HepG2 (cell line): ENCODE results near the gene POLR2H. TPM values are rescaled to one million over a fixed set of nuclear protein-coding genes. Genes with fewer than 3 reads are reported as not detected.
A peak's percentile ranks its signal among the peaks of the same experiment; 100 is the strongest.

ENCODE experiments used
- BCL6 ChIP-seq: IDR thresholded peaks from 2 replicates; pipeline ENCODE4 v1.6.1; 2016; ENCODE audit warnings: missing genetic modification reagents, missing compliant biosample characterization
- KDM6A ChIP-seq: IDR thresholded peaks from 2 replicates; pipeline ENCODE4 v1.6.1; 2016; ENCODE audit warnings: low read depth
- MBNL3 ChIP-seq: fragments of 250-450 bp; sonication (Bioruptor Pico); conservative IDR thresholded peaks from 2 replicates; pipeline ENCODE4 v1.8.0; 2022; ENCODE audit warnings: mild to moderate bottlenecking, inconsistent platforms
- MED1 ChIP-seq: sonication (generic); formaldehyde crosslinking; IDR thresholded peaks from 2 replicates; pipeline ENCODE4 v1.4.0; 2020; ENCODE audit warnings: missing genetic modification reagents
- NR2C2 ChIP-seq: sonication (generic); formaldehyde crosslinking; IDR thresholded peaks from 2 replicates; pipeline ENCODE4 v1.4.0; 2020; ENCODE audit warnings: missing genetic modification reagents, mild to moderate bottlenecking, moderate library complexity, borderline replicate concordance
- RAD51 ChIP-seq: fragments of 450-650 bp; IDR thresholded peaks from 2 replicates; pipeline ENCODE4 v1.6.1; 2016; ENCODE audit warnings: borderline replicate concordance
- SCMH1 ChIP-seq: sonication (generic); formaldehyde crosslinking; IDR thresholded peaks from 2 replicates; pipeline ENCODE4 v1.9.0; 2021; ENCODE audit warnings: missing genetic modification reagents, mild to moderate bottlenecking, borderline replicate concordance
- ZBTB42 ChIP-seq: sonication (generic); formaldehyde crosslinking; IDR thresholded peaks from 2 replicates; pipeline ENCODE4 v1.5.0; 2020; ENCODE audit warnings: mild to moderate bottlenecking, missing genetic modification reagents
- ZC3H13 ChIP-seq: sonication (generic); formaldehyde crosslinking; IDR thresholded peaks from 2 replicates; pipeline ENCODE4 v1.8.1; 2023; ENCODE audit warnings: mild to moderate bottlenecking, missing genetic modification reagents, moderate library complexity
- ZFX ChIP-seq: sonication (generic); formaldehyde crosslinking; IDR thresholded peaks from 2 replicates; pipeline ENCODE4 v1.4.0; 2020; ENCODE audit warnings: mild to moderate bottlenecking, low read depth, missing genetic modification reagents, moderate library complexity
- ZNF235 ChIP-seq: sonication (generic); formaldehyde crosslinking; IDR thresholded peaks from 2 replicates; pipeline ENCODE4 v1.8.1; 2023; ENCODE audit warnings: mild to moderate bottlenecking, missing genetic modification reagents, borderline replicate concordance
- ZNF331 ChIP-seq: sonication (generic); formaldehyde crosslinking; IDR thresholded peaks from 2 replicates; pipeline ENCODE4 v1.4.0; 2020; ENCODE audit warnings: missing genetic modification reagents
- ZNF605 ChIP-seq: sonication (generic); formaldehyde crosslinking; IDR thresholded peaks from 2 replicates; pipeline ENCODE4 v1.8.0; 2022; ENCODE audit warnings: mild to moderate bottlenecking, missing genetic modification reagents
- ZNF761 ChIP-seq: sonication (generic); formaldehyde crosslinking; conservative IDR thresholded peaks from 2 replicates; pipeline ENCODE4 v1.4.0; 2020; ENCODE audit warnings: mild to moderate bottlenecking, missing genetic modification reagents
- ZNF782 ChIP-seq: sonication (generic); formaldehyde crosslinking; IDR thresholded peaks from 2 replicates; pipeline ENCODE4 v1.4.0; 2020; ENCODE audit warnings: missing genetic modification reagents, mild to moderate bottlenecking, borderline replicate concordance
- polyA plus RNA-seq, 8 experiments: library from polyadenylated mRNA; depleted of rRNA in 3 of 8; stranded (reverse) in 7 of 8; unstranded in 1 of 8; fragments of >200 nt; fragmentation: Illumina TruSeq in 4 of 8; extraction: Trizol in 4 of 8; gene quantifications; 2 replicates each; pipeline versions ENCODE4 v1.2.1 to v1.2.3, GENCODE V29; 2011 to 2016; ENCODE audit warnings: low read depth in 4 of 8, missing spikeins in 1 of 8, mixed read lengths in 1 of 8; ENCODE audit not compliant: insufficient read depth in 1 of 8
- total RNA-seq, 5 experiments: library from RNA; depleted of rRNA; stranded (reverse); fragments of >200 nt; fragmentation: Illumina TruSeq; extraction: Trizol; gene quantifications; 2 replicates each; pipeline ENCODE4 v1.2.3, GENCODE V29; 2016; ENCODE audit warnings: low read depth in 1 of 5
- TF ChIP-seq, protein P1 (sequence below): sonication (generic); formaldehyde crosslinking; IDR thresholded peaks from 2 replicates; pipeline ENCODE4 v1.4.0; 2020; ENCODE audit warnings: mild to moderate bottlenecking, missing genetic modification reagents
- TF ChIP-seq, protein P2 (sequence below): sonication (generic); formaldehyde crosslinking; conservative IDR thresholded peaks from 2 replicates; pipeline ENCODE4 v1.4.0; 2020; ENCODE audit warnings: missing genetic modification reagents
- TF ChIP-seq, protein P3 (sequence below): sonication (generic); formaldehyde crosslinking; IDR thresholded peaks from 2 replicates; pipeline ENCODE4 v1.5.1; 2020; ENCODE audit warnings: missing genetic modification reagents, mild to moderate bottlenecking, borderline replicate concordance

Gene POLR2H
- total and polyA plus RNA-seq, 2 of the 13 experiments (the other 11 are each of a cell fraction or from before 2014, with no cell fraction given), result 118 to 194 TPM

DNA sequence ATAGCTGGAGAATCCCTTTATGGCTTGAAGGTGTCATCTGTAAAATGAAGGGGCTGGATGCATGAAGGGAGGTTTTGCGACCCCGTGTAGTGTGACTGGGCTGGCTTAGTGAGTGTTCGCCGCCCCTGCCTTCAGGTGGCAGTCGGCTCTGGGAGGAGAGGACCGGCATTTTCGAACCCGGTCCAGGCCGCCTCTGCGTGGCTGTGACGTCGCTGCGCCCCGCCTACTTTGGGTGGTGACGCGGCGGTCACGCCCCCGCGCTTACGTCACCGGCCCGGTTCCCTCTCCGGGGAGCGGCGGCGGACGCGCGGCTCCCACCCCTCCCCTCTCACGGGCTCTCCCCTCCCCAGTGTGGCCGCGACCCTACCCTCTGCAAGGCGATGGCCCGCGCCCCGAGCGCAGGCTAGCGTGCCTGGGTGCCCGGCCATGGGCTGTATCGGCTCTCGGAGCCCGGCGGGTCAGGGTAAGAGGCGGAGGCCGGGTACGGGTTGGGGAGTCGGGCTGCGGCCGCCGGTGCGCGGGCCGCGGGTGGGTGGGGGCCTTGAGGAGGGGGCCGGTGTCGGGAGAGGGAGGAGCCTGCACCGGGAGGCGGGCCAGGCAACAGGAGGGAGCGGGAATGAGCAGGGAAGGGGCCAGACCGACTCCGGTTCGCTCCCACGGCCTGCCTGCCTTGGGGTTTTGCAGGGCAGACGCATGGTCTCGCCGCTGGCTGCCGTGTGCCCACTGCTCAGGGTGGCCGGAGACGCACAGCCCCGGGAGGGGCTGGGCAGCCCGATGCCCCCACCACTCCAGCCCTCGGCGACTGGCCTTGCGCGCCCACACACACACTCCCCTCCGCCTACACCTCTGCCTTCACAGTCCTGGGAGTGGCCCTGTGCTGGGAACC, 25.6 kb upstream of the POLR2H start (continued):
- TF ChIP-seq, protein P1, sequence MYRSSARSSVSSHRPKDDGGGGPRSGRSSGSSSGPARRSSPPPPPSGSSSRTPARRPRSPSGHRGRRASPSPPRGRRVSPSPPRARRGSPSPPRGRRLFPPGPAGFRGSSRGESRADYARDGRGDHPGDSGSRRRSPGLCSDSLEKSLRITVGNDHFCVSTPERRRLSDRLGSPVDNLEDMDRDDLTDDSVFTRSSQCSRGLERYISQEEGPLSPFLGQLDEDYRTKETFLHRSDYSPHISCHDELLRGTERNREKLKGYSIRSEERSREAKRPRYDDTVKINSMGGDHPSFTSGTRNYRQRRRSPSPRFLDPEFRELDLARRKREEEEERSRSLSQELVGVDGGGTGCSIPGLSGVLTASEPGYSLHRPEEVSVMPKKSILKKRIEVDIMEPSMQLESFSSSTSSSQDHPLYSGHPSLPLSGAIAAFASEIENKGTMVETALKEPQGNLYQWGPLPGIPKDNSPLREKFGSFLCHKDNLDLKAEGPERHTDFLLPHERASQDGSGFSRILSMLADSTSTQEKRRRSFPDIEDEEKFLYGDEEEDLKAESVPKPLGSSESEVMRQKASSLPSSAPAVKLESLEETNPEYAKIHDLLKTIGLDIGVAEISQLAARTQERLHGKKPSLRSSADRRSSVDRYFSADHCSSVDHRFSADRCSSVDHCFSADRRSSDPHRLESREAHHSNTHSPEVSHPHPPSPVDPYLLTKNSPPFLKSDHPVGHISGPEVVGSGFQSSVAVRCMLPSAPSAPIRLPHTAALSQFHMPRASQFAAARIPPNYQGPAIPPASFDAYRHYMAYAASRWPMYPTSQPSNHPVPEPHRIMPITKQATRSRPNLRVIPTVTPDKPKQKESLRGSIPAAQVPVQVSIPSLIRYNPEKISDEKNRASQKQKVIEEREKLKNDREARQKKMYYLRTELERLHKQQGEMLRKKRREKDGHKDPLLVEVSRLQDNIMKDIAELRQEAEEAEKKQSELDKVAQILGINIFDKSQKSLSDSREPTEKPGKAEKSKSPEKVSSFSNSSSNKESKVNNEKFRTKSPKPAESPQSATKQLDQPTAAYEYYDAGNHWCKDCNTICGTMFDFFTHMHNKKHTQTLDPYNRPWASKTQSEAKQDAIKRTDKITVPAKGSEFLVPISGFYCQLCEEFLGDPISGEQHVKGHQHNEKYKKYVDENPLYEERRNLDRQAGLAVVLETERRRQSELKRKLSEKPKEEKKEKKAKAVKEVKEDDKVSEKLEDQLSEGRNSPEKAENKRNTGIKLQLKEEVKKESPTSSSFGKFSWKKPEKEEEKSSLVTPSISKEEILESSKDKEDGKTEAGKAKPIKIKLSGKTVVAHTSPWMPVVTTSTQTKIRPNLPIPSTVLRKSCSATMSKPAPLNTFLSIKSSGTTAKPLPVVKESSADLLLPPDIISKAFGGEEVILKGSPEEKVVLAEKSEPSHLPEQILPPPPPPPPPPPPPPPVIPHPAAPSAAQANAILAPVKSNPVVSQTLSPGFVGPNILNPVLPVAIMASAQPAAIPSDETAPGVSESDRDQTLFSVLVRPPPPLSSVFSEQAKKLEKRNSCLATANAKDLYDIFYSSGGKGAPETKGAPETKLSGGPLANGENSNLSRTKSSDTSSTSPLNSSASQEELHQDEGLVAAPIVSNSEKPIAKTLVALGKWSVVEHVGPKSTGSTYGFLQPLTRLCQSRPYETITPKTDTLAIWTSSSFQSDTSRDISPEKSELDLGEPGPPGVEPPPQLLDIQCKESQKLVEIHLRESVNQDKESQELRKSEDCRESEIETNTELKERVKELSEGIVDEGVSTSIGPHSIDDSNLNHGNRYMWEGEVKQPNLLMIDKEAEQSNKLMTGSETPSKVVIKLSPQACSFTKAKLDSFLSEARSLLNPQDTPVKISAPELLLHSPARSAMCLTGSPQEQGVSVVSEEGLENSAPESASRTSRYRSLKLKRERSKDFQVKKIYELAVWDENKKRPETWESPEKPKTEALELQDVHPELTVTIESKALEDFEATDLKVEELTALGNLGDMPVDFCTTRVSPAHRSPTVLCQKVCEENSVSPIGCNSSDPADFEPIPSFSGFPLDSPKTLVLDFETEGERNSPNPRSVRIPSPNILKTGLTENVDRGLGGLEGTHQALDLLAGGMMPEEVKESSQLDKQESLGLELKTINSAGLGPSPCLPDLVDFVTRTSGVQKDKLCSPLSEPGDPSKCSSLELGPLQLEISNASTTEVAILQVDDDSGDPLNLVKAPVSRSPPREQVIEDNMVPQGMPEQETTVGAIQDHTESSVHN, result peak; percentile 46
- TF ChIP-seq ZC3H13 (CRISPR knock-in tag) (peak; percentile 81), MED1 (CRISPR knock-in tag) (peak; percentile 10; the same call in 1 of the 2 replicates), ZNF605 (no peak), ZNF235 (CRISPR knock-in tag) (peak; percentile 74; the same call in 1 of the 2 replicates), ZNF331 (CRISPR knock-in tag) (0 out of 2 replicates have a peak, but pooled peaks have one; percentile 26), ZFX (CRISPR knock-in tag) (peak; percentile 82), RAD51 (no peak), ZNF761 (CRISPR knock-in tag) (no peak), BCL6 (CRISPR knock-in tag) (peak; percentile 21; the same call in 1 of the 2 replicates), KDM6A (CRISPR knock-in tag) (no peak), ZNF782 (CRISPR knock-in tag) (0 out of 2 replicates have a peak, but pooled peaks have one; percentile 6), MBNL3 (CRISPR knock-in tag) (no peak), SCMH1 (no peak), NR2C2 (peak; percentile 43; the same call in 1 of the 2 replicates), ZBTB42 (CRISPR knock-in tag) (0 out of 2 replicates have a peak, but pooled peaks have one; percentile 68)
- TF ChIP-seq, protein P2, sequence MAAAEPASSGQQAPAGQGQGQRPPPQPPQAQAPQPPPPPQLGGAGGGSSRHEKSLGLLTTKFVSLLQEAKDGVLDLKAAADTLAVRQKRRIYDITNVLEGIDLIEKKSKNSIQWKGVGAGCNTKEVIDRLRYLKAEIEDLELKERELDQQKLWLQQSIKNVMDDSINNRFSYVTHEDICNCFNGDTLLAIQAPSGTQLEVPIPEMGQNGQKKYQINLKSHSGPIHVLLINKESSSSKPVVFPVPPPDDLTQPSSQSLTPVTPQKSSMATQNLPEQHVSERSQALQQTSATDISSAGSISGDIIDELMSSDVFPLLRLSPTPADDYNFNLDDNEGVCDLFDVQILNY (CRISPR knock-in tag), result 0 out of 2 replicates have a peak, but pooled peaks have one; percentile 40
- TF ChIP-seq, protein P3, sequence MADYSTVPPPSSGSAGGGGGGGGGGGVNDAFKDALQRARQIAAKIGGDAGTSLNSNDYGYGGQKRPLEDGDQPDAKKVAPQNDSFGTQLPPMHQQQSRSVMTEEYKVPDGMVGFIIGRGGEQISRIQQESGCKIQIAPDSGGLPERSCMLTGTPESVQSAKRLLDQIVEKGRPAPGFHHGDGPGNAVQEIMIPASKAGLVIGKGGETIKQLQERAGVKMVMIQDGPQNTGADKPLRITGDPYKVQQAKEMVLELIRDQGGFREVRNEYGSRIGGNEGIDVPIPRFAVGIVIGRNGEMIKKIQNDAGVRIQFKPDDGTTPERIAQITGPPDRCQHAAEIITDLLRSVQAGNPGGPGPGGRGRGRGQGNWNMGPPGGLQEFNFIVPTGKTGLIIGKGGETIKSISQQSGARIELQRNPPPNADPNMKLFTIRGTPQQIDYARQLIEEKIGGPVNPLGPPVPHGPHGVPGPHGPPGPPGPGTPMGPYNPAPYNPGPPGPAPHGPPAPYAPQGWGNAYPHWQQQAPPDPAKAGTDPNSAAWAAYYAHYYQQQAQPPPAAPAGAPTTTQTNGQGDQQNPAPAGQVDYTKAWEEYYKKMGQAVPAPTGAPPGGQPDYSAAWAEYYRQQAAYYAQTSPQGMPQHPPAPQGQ (CRISPR knock-in tag), result no peak
